NT2/D1 (cell line): ENCODE measurements around the gene TTC23.

Experiments used
- SUZ12 ChIP-seq: IDR thresholded peaks from 2 replicates; pipeline ENCODE4 v1.6.1; 2011; ENCODE audit not compliant: insufficient read length, insufficient read depth; ENCODE audit errors: extremely low read depth
- YY1 ChIP-seq: IDR thresholded peaks from 2 replicates; pipeline ENCODE4 v1.6.1; 2011; ENCODE audit not compliant: insufficient read length, insufficient read depth
- ZNF274 ChIP-seq: IDR thresholded peaks from 2 replicates; pipeline ENCODE4 v1.6.1; 2011; ENCODE audit warnings: mild to moderate bottlenecking, low read depth, low read length

DNA sequence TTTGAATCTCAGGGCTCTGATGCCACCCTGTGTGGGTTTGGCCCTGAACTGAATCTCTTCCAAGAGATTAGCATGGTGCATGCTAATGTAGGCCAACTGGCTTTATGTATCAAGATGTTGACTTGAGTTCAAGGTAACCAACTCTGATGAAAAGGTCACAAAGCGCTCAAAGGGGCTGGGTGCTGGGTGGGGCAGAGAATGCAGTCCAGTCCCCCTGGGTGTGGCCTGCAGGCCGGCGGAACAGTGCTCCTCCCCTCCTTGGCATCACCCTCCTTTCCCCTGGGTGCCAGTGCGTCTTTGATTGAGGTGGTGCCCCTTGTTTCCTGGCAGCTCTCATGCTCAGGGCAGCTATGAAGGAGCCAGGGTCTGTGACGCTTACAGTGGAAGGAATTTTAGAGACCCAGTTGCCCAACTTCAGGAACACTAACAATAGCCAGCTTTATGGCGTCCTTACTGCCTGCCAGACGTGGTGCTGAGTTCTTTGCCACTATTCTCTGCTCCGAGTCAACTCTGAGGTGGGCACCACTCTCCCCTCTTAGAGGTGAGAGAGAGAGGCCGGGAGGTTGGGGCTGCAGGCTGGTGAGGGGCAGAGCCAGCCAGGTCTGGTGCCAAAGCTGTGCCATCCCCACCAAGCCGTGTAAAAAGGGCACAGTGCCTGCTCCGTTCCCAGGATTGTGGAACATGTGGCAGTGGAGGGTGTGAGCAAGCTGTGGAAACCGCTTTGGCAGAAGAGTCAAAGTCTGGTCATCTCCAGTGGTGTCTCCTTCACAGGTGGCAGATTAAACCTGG, 134.7 kb downstream of the TTC23 start:
- TF ChIP-seq ZNF274 (no peak), YY1 (no peak), SUZ12 (no peak)
